GM19193 (cell line): Measurements from ENCODE around the gene DEPDC1.

Source experiments
- POLR2A ChIP-seq: IDR thresholded peaks from 4 replicates; pipeline ENCODE4 v1.6.1; 2011; ENCODE audit not compliant: insufficient read depth, insufficient read length; ENCODE audit errors: extremely low read depth

Gene DEPDC1, protein sequence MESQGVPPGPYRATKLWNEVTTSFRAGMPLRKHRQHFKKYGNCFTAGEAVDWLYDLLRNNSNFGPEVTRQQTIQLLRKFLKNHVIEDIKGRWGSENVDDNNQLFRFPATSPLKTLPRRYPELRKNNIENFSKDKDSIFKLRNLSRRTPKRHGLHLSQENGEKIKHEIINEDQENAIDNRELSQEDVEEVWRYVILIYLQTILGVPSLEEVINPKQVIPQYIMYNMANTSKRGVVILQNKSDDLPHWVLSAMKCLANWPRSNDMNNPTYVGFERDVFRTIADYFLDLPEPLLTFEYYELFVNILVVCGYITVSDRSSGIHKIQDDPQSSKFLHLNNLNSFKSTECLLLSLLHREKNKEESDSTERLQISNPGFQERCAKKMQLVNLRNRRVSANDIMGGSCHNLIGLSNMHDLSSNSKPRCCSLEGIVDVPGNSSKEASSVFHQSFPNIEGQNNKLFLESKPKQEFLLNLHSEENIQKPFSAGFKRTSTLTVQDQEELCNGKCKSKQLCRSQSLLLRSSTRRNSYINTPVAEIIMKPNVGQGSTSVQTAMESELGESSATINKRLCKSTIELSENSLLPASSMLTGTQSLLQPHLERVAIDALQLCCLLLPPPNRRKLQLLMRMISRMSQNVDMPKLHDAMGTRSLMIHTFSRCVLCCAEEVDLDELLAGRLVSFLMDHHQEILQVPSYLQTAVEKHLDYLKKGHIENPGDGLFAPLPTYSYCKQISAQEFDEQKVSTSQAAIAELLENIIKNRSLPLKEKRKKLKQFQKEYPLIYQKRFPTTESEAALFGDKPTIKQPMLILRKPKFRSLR

DNA sequence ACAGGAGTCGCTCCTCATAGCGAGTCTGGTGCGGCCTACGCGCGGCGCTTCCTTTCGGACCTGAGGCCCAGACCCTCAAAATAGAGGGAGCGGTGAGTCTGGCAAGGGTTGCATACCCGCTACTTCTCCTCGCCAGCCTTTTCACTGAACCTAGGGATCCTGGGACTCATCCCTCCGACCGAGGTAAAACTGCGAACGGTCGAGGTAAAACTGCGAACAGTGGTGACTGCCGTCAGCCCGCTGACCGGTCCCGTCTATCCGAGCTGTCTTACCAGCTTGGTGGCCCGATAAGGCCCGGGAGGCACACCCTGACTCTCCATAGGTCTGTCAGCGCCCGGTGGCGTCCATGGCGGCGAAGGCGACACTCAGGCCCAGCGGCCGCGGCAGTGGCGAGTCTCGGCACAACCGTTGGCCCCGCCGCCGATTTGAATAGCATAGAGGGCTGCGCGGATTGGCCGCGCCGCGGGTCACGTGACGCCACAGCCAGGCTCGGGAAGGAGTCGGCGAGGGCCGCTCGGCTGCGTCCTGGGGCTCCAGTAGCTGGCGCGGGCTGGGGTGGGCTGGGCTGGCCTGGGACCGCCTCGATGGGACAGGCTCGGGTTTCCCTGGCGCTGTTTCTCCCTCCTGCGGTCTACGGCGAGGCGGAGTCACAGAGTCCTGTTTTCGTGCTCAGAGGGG, at the start of gene DEPDC1:
Gene DEPDC1 (minus strand): TSS at position 403 of the 678 bp plus-strand sequence. CDS start 83 bp downstream, at position 320.
- peak; percentile 75 for TF ChIP-seq POLR2A

DNA sequence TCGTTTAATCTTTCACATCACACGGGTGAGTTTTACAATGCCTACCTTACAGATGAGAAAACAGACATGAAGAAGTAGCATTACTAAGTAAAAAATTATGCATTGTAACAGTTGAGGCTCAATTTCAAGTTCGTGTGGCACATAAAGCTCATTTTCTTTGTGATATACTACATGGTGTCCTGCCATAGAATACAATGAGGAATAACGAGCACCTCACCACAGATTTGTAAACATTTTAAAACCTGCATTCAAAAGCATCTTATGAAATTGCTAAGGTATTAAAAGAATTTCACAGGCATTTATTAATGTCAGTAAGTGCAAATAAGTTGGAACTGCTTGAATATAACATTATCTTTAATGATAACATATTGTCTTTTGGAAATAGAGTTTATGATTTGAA, 47.8 kb upstream of the DEPDC1 start:
- TF ChIP-seq POLR2A, result no peak

DNA sequence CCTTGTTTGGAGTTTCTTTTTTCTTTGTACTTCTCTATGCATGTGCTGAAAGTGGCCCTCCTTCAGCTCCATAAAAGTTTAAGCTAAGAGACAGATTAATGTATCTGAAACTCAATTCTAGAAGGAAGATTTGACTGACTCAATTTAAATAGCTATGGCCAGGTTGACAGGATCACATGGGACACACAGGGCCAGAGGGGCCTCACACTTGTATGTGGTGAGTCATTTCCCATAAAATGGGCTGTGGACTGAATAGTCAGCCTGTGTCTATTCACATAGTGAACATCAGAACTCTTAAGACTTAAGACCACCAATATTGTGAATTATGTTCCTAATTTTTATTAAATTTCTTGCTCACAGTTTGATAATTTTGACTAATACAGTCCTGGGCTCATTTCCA, 45.7 kb upstream of the DEPDC1 start:
- no peak for TF ChIP-seq POLR2A

DNA sequence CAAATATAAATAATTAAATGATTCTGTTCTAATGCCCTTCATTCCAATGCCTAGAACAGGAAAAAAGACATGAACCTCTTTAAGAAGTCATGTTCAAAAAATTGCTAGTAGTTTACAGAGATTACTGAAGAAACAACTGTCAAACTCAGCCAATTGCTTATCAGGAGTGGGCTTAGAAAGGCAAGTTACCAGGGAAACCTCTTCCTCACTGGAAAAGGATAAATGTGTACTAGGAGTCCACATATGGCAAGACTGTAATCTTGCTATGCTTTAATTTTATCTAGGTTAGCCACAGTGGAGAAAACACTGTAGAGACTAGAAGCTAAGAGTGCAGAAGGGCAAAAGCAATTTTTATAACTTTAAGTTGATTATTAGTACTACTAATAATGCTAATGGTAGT, 42.1 kb upstream of the DEPDC1 start:
- TF ChIP-seq POLR2A, result no peak

DNA sequence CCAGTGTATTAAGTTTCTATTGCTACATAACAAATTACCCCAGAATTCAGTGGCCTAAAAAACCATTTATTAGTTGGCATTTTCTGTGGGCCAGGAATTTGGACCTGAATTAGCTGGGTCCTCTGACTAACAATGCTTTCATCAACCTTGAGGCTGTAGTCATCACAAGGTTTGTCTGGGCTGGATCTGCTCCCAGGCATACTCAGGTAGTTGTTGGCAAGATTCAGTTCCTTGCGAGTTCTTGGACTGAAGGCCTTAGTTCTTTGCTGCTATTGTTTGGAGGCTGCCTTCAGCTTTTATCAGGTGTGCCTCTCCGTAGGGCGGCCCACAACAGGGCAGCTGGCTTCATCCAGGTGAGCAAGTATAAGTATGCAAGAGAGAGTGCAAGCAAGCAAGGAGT, 31.4 kb upstream of the DEPDC1 start:
- no peak for TF ChIP-seq POLR2A

DNA sequence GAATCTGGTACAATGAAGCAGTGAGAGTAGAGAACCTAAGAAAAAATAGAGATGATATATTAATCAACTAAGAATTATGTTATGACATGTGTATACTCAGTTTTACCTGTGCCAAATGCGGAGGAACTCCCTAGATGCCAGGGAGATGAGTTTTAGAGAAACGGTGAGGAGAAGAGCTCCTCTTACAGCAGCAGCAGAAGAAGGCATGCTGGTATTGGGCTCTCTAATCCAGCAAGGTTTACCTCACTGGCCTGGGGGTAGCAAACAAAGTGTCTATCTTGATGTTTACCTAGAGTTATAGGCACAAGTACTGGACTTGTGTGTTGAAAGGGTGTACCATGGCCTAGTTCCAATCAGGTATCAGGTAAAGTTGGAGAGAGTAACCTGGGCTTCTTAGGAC, 28.9 kb upstream of the DEPDC1 start:
- TF ChIP-seq POLR2A, result no peak

DNA sequence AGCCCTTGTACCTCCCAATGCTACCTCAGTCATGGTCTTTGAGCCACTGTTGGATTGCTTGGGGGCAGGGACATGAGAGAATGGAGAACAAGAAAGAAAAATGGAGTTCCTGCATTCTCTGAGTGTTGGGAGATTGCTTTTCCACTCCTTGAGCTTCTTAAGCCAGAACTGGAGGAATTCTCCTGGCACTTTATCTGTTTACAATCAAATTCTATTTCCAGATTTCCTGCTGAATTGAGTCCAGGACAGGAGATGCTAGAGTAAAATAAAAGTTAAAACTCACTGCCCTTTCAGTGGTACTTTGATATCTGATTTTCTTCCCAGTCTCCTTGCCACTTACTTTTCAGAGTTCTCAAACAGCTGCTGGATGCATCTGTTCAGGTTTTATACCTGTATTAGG, 24.4 kb upstream of the DEPDC1 start:
- no peak for TF ChIP-seq POLR2A

DNA sequence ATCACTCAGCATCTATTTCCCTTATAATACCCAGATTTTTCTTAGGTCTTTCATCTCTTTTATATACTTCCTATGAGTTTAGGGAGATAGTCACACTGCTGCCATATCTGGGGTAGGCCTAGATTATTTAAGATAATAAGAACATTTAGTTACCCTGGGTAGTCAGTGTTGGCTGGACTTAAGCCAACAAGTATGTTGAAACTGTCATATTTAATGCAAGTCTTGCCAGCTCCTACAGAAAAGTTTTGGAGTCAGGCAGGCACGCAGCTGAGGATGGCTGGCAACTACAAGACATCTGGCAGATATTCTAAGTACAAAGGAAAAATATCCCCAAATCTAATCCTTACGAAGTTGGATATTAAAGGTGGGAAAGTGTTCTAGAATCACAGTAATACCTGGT, 19.2 kb upstream of the DEPDC1 start:
- TF ChIP-seq POLR2A, result no peak

DNA sequence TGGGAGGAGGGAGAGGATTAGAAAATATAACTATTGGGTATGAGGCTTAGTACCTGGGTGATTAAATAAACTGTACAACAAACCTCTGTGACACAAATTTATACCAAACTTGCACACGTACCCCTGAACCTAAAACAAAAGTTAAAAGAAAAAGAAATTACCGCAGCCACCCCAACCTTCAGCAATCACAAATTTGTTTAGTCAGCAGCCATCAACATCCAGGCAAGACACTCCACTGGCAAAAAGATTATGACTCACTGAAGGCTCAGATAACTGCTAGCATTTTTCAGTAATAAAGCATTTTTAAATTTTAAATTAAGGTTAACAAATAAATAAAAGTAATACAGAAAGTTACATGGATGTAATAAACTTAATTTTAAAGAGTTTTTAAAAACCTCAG, 14.4 kb upstream of the DEPDC1 start:
- TF ChIP-seq POLR2A, result no peak

DNA sequence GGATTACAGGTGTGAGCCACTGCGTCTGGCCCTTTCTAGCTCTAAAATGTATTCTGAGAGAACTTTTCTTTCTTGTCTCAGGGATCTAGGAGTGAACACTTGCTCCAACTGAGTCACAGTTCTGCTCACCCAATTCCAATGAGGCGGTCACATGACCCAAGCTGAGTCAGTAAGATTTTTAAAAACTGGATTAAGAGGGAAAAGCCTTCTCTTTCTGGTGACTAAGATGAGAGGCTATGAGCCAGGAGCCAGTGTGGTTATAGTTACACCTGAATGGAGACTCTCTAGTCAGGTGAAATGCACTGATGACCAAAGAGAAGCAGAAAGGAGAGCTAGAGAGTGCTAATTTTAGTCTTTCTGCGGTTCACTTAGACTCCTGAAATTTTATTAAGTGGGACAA, 9.5 kb upstream of the DEPDC1 start:
- TF ChIP-seq POLR2A, result no peak

DNA sequence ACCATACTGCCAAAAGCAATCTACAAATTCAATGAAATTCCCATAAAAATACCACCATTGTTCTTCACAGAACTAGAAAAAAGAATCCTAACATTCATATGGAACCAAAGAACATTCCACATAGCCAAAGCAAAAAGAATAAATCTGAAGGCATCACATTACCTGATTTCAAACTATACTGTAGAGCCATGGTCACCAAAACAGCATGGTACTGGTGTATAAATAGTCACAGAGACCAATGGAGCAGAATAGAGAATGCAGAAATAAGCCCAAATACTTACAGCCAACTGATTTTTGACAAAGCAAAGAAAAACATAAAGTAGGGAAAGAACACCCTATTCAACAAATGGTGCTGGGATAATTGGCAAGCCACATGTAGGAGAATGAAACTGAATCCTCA, 6.2 kb upstream of the DEPDC1 start:
- no peak for TF ChIP-seq POLR2A

DNA sequence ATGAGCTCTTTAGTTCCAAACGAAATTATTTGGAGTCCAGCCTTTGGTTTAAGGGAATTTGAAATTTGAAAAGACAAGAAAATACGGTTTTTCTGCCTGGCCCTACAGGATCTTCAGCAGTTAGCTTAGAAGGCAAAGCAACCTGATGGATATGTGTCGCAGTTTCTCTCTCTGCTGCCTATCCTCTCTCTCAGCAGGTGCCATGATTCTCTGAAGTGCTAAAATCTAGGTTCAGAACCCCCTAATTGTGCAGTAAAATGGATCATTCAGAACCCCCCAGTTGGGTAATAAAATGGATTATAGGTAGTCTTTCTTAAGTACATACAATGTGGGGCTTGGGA, 446 bp upstream of the DEPDC1 start:
- TF ChIP-seq POLR2A, result no peak

DNA sequence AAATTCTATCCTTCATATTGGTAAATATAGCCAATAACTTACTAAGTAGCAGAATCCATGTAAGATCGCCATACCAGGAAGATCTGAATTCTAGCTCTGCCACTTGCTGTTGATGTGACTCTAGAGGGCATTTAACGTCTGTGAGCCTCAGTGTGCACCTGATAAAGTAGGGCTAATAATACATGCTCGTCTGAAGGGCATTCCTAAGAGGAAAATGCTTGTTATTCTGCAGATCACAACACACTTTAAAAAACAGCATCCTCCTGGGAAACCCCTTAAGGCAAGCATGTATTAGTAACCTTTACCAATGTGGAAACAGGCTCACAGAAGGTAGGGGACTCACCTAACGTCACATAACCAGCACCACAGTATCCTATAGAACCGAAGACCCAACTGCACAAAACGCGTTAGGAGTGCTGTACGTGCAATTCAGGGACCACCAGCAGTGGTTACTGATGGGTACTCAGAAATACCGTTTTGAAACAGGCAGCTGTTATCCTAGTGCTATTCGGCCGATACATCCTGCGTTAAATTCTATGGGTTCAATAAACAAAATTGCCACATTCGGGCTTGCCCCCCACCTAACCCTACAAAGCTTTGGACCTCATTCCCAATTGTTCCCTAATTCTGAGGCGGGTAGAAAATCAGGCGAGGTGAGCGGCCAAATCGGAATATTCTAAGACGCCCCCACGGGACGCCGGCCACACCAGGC, 758 bp downstream of the DEPDC1 start:
- no peak for TF ChIP-seq POLR2A

DNA sequence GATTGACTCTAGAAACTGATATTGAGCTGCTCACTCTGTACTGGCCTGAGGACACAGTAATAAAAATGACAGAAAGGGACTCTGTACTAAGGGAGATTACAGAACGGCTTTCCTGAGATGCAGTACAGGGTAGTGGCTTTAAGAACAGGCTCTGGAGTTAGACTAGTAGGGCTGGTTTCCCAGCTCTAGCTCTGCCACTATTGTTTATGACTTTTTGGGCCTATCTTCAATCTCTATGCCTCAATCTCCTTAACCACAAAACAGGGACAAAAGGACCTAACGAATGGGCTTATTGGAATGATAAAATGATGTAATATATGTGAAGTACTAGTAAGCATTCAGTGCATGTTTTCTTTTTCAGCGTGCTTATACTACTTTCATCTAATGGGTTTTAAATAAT, 1.4 kb downstream of the DEPDC1 start:
- no peak for TF ChIP-seq POLR2A

DNA sequence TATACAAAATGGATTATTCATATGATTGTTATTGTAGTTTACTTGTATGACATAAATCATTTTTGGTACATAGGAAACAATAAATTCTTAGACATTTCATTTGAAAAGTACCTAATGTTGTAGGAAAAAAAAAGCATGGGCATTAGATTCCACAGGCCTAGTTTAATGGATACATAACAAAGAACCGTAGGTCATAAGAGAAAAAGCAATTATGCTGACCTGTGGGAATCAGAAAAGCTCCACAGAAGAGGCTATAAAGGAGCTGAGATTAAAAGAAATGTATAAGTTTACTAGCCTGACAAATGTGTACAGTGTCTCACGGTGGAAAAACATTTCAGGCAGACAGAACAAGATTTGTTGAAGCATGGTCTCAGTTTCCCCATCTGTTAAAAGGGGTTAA, 3.7 kb downstream of the DEPDC1 start:
- no peak for TF ChIP-seq POLR2A
